ENCODE data around the gene NUP93. TPM values are rescaled to one million over a fixed set of nuclear protein-coding genes. Genes with fewer than 3 reads are reported as not detected.

The NUP93 gene
- total RNA-seq, 2 donors from 2014 or later, result 38.8 to 73.3 TPM

DNA sequence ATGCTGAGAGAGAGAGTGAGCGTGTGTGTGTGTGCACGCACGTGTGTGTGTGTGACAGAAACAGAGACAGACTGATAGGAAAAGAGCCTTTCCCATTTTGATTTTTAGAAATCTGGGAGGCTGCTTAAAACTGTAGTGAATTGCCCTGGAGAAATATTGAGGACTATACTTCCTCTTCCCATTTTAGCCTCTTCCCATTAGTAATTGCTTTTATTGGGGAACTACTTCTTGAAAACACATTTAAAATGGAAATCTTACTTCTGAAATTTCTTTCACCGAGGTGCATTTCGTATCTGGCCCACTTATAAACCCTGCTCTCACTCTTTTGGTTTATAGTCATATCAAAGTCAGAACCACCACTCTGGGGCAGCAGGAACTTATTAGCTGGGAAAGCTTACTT lies 47.1 kb downstream of the NUP93 start:
- H3K9me3 ChIP-seq, result no peaks in the 10 kb centered on the region
- no peaks in the 10 kb centered on the region for H3K27me3 ChIP-seq (replicated peaks; ENCODE audit: insufficient read depth)
- 64% methylated on average over 5 of the region's 5 CpGs for WGBS
- H3K36me3 ChIP-seq, result no peaks in the 10 kb centered on the region
- DNase-seq (ENCODE audit: low spot score), result no peak
- peaks cover 28% of the 10 kb centered on the region for H3K4me1 ChIP-seq (replicated peaks)
- intact Hi-C loops (cut with DNase I), result no loop called here
- no peak overlapping the region for H3K4me3 ChIP-seq
- no peak overlapping the region for H3K27ac ChIP-seq
- TF ChIP-seq POLR2AphosphoS5 (IDR thresholded peaks at IDR 0.05), result no peak

GRCh38 chr16:56777482-56777881 lies 47.6 kb downstream of the NUP93 start:
- H3K9me3 ChIP-seq, result no peaks in the 10 kb centered on the region
- H3K36me3 ChIP-seq, result no peaks in the 10 kb centered on the region
- no peak for TF ChIP-seq POLR2AphosphoS5 (IDR thresholded peaks at IDR 0.05)
- TF ChIP-seq POLR2A (IDR thresholded peaks at IDR 0.05), result no peak
- TF ChIP-seq, protein P1, sequence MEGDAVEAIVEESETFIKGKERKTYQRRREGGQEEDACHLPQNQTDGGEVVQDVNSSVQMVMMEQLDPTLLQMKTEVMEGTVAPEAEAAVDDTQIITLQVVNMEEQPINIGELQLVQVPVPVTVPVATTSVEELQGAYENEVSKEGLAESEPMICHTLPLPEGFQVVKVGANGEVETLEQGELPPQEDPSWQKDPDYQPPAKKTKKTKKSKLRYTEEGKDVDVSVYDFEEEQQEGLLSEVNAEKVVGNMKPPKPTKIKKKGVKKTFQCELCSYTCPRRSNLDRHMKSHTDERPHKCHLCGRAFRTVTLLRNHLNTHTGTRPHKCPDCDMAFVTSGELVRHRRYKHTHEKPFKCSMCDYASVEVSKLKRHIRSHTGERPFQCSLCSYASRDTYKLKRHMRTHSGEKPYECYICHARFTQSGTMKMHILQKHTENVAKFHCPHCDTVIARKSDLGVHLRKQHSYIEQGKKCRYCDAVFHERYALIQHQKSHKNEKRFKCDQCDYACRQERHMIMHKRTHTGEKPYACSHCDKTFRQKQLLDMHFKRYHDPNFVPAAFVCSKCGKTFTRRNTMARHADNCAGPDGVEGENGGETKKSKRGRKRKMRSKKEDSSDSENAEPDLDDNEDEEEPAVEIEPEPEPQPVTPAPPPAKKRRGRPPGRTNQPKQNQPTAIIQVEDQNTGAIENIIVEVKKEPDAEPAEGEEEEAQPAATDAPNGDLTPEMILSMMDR (IDR thresholded peaks at IDR 0.05), result no peak
- H3K4me1 ChIP-seq (replicated peaks), result peaks cover 23% of the 10 kb centered on the region
- WGBS, result 83% methylated on average over 5 of the region's 5 CpGs
- no peak overlapping the region for H3K4me3 ChIP-seq
- H3K27me3 ChIP-seq (replicated peaks; ENCODE audit: insufficient read depth), result no peaks in the 10 kb centered on the region
- no peak for DNase-seq (ENCODE audit: low spot score)
- no peak overlapping the region for H3K27ac ChIP-seq
- intact Hi-C loops (cut with DNase I), result no loop called here

- no peak for DNase-seq (ENCODE audit: low spot score)
- WGBS, result 42% methylated on average over 1 of the region's 1 CpG
These were observed 50.0 kb downstream of the NUP93 start for GRCh38 chr16:56779906-56780305.

GRCh38 chr16:56780646-56781045 lies 50.7 kb downstream of the NUP93 start:
- Histone ChIP-seq H3K36me3 (no peaks in the 10 kb centered on the region), H3K4me1 (replicated peaks) (peaks cover 17% of the 10 kb centered on the region), H3K4me3 (no peak overlapping the region), H3K9me3 (no peaks in the 10 kb centered on the region), H3K27me3 (replicated peaks; ENCODE audit: insufficient read depth) (no peaks in the 10 kb centered on the region), H3K27ac (no peak overlapping the region)
- TF ChIP-seq POLR2AphosphoS5 (IDR thresholded peaks at IDR 0.05) (no peak), POLR2A (IDR thresholded peaks at IDR 0.05) (no peak)
- TF ChIP-seq, protein P1 (IDR thresholded peaks at IDR 0.05), result no peak
- 89% methylated on average over 3 of the region's 3 CpGs for WGBS
- DNase-seq (ENCODE audit: low spot score), result no peak
- intact Hi-C loops (cut with DNase I), result no loop called here

More at GRCh38 chr16:56779906-56780305, 50.0 kb downstream of the NUP93 start:
- H3K27ac ChIP-seq, result no peak overlapping the region
- H3K36me3 ChIP-seq, result no peaks in the 10 kb centered on the region
- intact Hi-C loops (cut with DNase I), result no loop called here
- no peaks in the 10 kb centered on the region for H3K9me3 ChIP-seq
- TF ChIP-seq, protein P1 (IDR thresholded peaks at IDR 0.05), result no peak
- TF ChIP-seq POLR2A (IDR thresholded peaks at IDR 0.05), result no peak
- TF ChIP-seq POLR2AphosphoS5 (IDR thresholded peaks at IDR 0.05), result no peak
- peaks cover 16% of the 10 kb centered on the region for H3K4me1 ChIP-seq (replicated peaks)
- H3K27me3 ChIP-seq (replicated peaks; ENCODE audit: insufficient read depth), result no peaks in the 10 kb centered on the region
- no peak overlapping the region for H3K4me3 ChIP-seq

GRCh38 chr16:56781528-56781961 lies 51.6 kb downstream of the NUP93 start:
- intact Hi-C loops (cut with DNase I), result no loop called here
- no peak for DNase-seq (ENCODE audit: low spot score)
- WGBS, result 44% methylated on average over 6 of the region's 6 CpGs
- Histone ChIP-seq H3K4me3 (peak overlapping the region in 1 of 2 donors; percentile 3), H3K4me1 (replicated peaks) (peaks cover 11% of the 10 kb centered on the region), H3K27ac (no peak overlapping the region), H3K27me3 (replicated peaks; ENCODE audit: insufficient read depth) (no peaks in the 10 kb centered on the region), H3K36me3 (no peaks in the 10 kb centered on the region), H3K9me3 (no peaks in the 10 kb centered on the region)
- TF ChIP-seq POLR2AphosphoS5 (IDR thresholded peaks at IDR 0.05) (no peak), POLR2A (IDR thresholded peaks at IDR 0.05) (no peak)
- TF ChIP-seq, protein P1 (IDR thresholded peaks at IDR 0.05), result no peak

Measured in prostate gland (tissue), 2 donors.